Astrocyte (in vitro differentiated cells and primary cell): ENCODE data around the gene NSUN7.

Experiments used
- EZH2 ChIP-seq: IDR thresholded peaks from 2 replicates; pipeline ENCODE4 v1.6.1; 2012; ENCODE audit warnings: mild to moderate bottlenecking, low read length, inconsistent platforms; ENCODE audit not compliant: insufficient read depth
- TF ChIP-seq, protein P1 (sequence below): IDR thresholded peaks from 2 replicates; pipeline ENCODE4 v1.5.1; 2011; ENCODE audit warnings: low read depth, mild to moderate bottlenecking, inconsistent platforms, low read length, moderate library complexity; ENCODE audit not compliant: insufficient read depth

DNA sequence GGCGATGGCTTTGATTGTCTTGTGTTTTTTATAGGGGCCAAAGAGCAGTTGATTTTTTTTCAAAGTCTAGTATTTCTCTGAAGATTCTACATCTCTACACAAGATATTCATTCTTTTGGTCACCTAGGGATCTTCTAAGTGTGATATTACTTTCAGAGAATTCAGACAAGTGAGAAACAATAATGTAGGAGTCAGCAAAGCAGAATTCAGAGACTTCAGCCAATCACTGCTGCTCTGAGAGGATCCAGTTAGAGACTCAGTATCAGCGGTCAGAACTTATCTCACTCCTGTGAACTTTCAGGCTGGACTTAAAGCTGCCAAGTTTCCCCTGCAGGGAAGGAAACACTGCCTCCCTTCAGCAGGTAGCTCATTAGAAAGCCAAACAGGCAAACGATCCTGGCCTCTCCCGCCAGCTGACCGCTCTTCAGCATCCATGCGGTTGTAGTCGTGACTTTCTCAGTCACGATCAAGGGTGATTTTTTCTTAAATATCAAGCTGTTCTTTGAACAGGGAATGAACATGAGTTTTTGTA lies 59.2 kb downstream of the NSUN7 start:
- TF ChIP-seq, protein P1, sequence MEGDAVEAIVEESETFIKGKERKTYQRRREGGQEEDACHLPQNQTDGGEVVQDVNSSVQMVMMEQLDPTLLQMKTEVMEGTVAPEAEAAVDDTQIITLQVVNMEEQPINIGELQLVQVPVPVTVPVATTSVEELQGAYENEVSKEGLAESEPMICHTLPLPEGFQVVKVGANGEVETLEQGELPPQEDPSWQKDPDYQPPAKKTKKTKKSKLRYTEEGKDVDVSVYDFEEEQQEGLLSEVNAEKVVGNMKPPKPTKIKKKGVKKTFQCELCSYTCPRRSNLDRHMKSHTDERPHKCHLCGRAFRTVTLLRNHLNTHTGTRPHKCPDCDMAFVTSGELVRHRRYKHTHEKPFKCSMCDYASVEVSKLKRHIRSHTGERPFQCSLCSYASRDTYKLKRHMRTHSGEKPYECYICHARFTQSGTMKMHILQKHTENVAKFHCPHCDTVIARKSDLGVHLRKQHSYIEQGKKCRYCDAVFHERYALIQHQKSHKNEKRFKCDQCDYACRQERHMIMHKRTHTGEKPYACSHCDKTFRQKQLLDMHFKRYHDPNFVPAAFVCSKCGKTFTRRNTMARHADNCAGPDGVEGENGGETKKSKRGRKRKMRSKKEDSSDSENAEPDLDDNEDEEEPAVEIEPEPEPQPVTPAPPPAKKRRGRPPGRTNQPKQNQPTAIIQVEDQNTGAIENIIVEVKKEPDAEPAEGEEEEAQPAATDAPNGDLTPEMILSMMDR: no peak
- no peak for TF ChIP-seq EZH2
